Astrocyte of the spinal cord (primary cell): ENCODE data around the gene ARID1A.

Experiments used
- DNase-seq: peaks from one replicate; pipeline ENCODE4 v3.0.0; 2011; ENCODE audit warnings: low read depth, low spot score
- H3K4me3 ChIP-seq: 2 replicates; pipeline ENCODE4 v1.5.1; 2011; ENCODE audit warnings: low read depth, mild to moderate bottlenecking, low read length, moderate library complexity
- in situ Hi-C: cut with HindIII; loops from 2 replicates; pipeline ENCODE4 v1.10.0; 2017; ENCODE audit warnings: low sequenced_read_pairs
- TF ChIP-seq, protein P1 (sequence below): IDR thresholded peaks from 2 replicates; pipeline ENCODE4 v1.5.1; 2012; ENCODE audit warnings: low read depth, mild to moderate bottlenecking, low read length, inconsistent platforms

The ARID1A gene

DNA sequence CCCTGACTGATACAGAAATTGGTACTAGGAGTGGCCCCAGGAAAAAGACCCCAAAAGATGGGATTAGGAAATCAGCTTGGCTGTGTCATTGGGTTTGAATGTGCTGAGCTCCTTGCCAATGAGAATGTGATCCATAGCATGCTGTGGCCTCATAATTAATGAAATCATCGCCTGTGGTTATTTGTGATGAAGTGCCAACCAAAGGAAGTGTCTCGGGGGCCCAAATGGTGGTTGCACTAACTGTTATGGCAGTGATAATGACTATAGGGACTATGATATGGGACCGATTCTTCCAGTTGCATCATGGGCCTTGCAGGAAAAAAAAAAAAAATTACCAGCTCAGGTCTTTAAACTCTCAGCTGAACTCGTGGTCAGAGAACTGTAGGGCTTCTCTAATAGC lies 115.2 kb downstream of the ARID1A start:
- DNase-seq: no peak
- in situ Hi-C loops: no loop called here
- TF ChIP-seq, protein P1, sequence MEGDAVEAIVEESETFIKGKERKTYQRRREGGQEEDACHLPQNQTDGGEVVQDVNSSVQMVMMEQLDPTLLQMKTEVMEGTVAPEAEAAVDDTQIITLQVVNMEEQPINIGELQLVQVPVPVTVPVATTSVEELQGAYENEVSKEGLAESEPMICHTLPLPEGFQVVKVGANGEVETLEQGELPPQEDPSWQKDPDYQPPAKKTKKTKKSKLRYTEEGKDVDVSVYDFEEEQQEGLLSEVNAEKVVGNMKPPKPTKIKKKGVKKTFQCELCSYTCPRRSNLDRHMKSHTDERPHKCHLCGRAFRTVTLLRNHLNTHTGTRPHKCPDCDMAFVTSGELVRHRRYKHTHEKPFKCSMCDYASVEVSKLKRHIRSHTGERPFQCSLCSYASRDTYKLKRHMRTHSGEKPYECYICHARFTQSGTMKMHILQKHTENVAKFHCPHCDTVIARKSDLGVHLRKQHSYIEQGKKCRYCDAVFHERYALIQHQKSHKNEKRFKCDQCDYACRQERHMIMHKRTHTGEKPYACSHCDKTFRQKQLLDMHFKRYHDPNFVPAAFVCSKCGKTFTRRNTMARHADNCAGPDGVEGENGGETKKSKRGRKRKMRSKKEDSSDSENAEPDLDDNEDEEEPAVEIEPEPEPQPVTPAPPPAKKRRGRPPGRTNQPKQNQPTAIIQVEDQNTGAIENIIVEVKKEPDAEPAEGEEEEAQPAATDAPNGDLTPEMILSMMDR: no peak
- no peak overlapping the region for H3K4me3 ChIP-seq

DNA sequence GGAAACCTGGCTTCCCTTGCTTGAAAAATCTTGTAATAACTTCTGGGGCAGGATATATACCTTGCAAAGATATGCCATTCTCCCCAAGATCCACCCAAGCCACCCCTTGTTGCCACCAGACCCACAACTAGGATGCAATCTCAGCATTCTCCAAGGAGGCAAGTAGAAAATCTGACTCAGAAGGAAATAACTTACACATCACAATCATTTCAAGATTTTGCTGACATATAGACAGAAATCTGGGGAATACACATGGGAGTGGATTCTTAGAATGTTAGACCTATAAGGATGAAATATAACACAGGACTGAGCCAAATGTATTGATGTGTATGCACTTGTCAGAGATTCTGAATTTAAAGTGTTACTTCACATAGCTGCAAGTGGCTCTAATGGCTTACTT lies 115.9 kb downstream of the ARID1A start:
- in situ Hi-C loops: no loop called here
- TF ChIP-seq, protein P1: no peak

GRCh38 chr1:26814377-26814776 lies 118.6 kb downstream of the ARID1A start:
- in situ Hi-C loops: no loop called here
- no peak for DNase-seq
- H3K4me3 ChIP-seq: no peak overlapping the region
- TF ChIP-seq, protein P1: no peak

More for the DNA sequence above, 115.9 kb downstream of the ARID1A start:
- H3K4me3 ChIP-seq: no peak overlapping the region
- DNase-seq: no peak

DNA sequence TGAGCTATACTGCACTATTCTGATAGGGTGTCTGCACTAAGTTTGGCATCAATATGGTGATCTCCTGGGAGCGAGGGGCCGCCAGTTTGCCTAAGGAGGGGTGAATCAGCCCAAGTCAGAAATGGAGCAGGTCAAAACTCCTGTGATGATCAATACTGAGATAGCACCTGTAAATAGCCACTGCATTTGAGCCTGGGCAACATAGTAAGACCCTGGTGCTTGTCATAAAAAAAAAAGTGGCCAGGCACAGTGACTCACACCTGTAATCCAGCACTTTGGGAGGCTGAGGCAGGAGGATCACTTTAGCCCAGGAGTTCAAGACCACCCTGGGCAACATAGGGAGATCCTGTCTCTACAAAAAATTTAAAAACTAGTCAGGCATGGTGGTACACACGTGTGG lies 119.1 kb downstream of the ARID1A start:
- TF ChIP-seq, protein P1: no peak
- DNase-seq: no peak
- in situ Hi-C loops: no loop called here
- H3K4me3 ChIP-seq: no peak overlapping the region

GRCh38 chr1:26820784-26821269 lies 125.0 kb downstream of the ARID1A start:
- DNase-seq: no peak
- TF ChIP-seq, protein P1: no peak
- H3K4me3 ChIP-seq: no peak overlapping the region
- in situ Hi-C loops: no loop called here

DNA sequence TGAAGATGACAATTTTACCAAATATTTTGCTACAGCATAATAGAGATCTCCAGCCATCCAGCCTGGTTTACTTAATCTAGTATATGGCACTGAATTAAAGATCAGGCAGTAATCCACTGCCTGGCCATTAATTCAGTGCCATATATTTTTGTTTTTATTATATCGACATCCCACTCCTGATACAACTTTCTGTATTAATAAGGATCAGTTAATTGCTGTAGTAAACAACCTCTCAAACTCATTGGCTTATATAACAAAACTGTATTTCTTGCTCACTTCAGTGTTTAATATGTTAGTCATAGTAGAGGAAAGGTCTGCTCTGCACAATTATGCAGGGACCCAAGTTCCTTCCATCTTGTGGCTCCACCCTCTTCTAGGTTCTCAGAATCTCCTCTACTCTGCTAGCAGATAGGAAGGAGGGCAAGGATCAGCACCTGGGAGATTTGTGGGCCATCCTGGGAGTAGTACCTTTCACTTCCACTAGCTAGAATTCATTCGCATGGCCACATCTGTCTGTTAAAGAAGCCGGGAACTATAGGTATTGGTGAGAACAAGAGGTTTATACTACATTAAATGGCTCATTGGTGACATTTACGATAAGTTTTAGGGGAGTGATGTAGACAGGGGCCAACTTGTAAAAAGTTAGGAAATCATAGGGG lies 127.1 kb downstream of the ARID1A start:
- in situ Hi-C loops: no loop called here
- TF ChIP-seq, protein P1: no peak
- no peak for DNase-seq
- no peak overlapping the region for H3K4me3 ChIP-seq

GRCh38 chr1:26824731-26825130 lies 128.9 kb downstream of the ARID1A start:
- H3K4me3 ChIP-seq: no peak overlapping the region
- in situ Hi-C loops: no loop called here
- TF ChIP-seq, protein P1: no peak
- DNase-seq: no peak
